ENCODE data around the gene SRSF10.

DNA sequence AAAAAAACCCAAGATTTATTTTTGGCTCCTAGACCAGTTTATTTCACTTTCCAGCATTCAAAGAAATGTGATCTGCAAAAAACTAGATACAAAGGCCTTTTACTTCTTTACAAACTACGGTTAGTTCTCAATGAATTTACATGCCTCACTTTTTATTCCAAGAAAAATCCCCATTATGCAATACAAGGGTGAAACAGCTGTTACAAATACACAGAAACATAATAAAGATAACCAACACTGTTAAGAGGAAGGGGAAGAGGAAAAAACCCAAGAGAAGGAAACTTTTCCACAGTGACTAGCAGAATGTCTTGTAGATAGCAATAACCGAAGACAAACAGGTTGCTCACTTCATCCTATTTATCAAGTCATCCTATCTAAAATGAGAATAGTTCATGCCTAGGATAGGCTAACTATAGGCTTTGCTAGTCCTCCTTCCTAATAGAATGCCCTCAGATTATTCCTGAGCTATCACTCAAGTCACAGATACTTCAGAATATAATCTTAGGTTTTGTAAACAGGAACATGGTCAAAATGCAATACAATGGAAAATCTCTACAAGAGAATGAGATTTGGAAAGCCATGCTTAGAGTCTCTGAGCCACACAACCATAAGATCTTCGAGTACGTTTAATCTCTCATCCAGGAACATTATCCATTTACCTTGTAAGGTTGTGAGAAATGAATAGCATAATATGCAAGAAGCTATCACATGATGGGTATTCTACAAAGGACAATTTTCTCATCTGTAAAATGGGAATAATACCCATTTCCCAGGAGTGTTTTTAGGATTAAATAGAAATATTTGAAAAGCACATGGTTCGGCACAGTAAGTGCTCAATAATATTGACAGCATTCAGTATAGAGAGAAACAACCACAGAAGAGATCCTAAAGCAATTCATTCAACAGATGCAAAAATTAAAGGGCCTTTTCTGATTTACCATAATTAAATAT, 15.1 kb downstream of the SRSF10 start:
- TF ChIP-seq RBM25 (IDR thresholded peaks at IDR 0.05; ENCODE audit: low read depth, low read length, severe bottlenecking) (peak; percentile 66), TCF7L2 (IDR thresholded peaks at IDR 0.05; ENCODE audit: low read depth, low read length) (no peak), EZH2 (IDR thresholded peaks at IDR 0.05; ENCODE audit: borderline replicate concordance, low read depth, low read length) (no peak), STAT5A (IDR thresholded peaks at IDR 0.05; ENCODE audit: borderline replicate concordance, low read length) (peak; percentile 19; the same call in 1 of the 2 replicates), BHLHE40 (IDR thresholded peaks at IDR 0.05; ENCODE audit: low read length) (no peak), CTCF (IDR thresholded peaks at IDR 0.05 in 2 of 3, conservative IDR thresholded peaks at IDR 0.05 in 1 of 3; ENCODE audit: insufficient read depth in 2 of 3, low read depth in 1 of 3, low read length in 3 of 3) (no peak), BRCA1 (IDR thresholded peaks at IDR 0.05) (no peak), BRCA1 (CRISPR knock-in tag; IDR thresholded peaks at IDR 0.05) (no peak), CHCHD3 (CRISPR knock-in tag; IDR thresholded peaks at IDR 0.05) (no peak), ZNF444 (CRISPR knock-in tag; IDR thresholded peaks at IDR 0.05) (no peak), IRF9 (tag; IDR thresholded peaks at IDR 0.05) (no peak)
- TF ChIP-seq, protein P1, sequence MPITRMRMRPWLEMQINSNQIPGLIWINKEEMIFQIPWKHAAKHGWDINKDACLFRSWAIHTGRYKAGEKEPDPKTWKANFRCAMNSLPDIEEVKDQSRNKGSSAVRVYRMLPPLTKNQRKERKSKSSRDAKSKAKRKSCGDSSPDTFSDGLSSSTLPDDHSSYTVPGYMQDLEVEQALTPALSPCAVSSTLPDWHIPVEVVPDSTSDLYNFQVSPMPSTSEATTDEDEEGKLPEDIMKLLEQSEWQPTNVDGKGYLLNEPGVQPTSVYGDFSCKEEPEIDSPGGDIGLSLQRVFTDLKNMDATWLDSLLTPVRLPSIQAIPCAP (CRISPR knock-in tag; IDR thresholded peaks at IDR 0.05; ENCODE audit: borderline replicate concordance): no peak
- TF ChIP-seq, protein P2, sequence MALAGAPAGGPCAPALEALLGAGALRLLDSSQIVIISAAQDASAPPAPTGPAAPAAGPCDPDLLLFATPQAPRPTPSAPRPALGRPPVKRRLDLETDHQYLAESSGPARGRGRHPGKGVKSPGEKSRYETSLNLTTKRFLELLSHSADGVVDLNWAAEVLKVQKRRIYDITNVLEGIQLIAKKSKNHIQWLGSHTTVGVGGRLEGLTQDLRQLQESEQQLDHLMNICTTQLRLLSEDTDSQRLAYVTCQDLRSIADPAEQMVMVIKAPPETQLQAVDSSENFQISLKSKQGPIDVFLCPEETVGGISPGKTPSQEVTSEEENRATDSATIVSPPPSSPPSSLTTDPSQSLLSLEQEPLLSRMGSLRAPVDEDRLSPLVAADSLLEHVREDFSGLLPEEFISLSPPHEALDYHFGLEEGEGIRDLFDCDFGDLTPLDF (CRISPR knock-in tag; IDR thresholded peaks at IDR 0.05): no peak

All from K562 (cell line).